Measurements from ENCODE around the gene KCP. TPM values are rescaled to one million over a fixed set of nuclear protein-coding genes. Genes with fewer than 3 reads are reported as not detected.

KCP gene
- total RNA-seq, 1 donor = 1.1 TPM

DNA sequence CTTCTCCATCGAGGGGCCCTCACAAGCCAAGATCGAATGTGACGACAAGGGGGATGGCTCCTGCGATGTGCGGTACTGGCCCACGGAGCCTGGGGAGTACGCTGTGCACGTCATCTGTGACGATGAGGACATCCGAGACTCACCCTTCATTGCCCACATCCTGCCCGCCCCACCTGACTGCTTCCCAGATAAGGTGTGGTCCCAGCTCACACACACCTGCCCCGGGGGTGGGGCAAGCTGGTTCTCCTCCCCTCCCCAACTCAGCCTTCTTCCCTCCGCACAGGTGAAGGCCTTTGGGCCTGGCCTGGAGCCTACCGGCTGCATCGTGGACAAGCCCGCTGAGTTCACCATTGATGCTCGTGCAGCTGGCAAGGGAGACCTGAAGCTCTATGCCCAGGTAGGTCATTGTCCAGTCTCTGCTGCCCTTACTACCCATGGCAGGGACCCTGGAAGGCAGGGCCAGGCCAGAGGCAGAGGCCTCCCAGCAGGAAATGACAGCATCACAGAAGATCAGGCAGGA, 69.3 kb downstream of the KCP start:
- no peak overlapping the region for H3K4me3 ChIP-seq (ENCODE audit: insufficient read depth, low read length)
- no peak overlapping the region for H2AFZ ChIP-seq (ENCODE audit: low read length)
- H3K27me3 ChIP-seq (ENCODE audit: insufficient read depth, low read length) = no peaks in the 10 kb centered on the region
- DNase-seq (ENCODE audit: insufficient read length, low spot score, missing footprints) = peak; percentile 84
- peaks cover 46% of the 10 kb centered on the region for H3K79me2 ChIP-seq (ENCODE audit: insufficient read depth, low read length)
- TF ChIP-seq, protein P1, sequence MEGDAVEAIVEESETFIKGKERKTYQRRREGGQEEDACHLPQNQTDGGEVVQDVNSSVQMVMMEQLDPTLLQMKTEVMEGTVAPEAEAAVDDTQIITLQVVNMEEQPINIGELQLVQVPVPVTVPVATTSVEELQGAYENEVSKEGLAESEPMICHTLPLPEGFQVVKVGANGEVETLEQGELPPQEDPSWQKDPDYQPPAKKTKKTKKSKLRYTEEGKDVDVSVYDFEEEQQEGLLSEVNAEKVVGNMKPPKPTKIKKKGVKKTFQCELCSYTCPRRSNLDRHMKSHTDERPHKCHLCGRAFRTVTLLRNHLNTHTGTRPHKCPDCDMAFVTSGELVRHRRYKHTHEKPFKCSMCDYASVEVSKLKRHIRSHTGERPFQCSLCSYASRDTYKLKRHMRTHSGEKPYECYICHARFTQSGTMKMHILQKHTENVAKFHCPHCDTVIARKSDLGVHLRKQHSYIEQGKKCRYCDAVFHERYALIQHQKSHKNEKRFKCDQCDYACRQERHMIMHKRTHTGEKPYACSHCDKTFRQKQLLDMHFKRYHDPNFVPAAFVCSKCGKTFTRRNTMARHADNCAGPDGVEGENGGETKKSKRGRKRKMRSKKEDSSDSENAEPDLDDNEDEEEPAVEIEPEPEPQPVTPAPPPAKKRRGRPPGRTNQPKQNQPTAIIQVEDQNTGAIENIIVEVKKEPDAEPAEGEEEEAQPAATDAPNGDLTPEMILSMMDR (IDR thresholded peaks at IDR 0.05; ENCODE audit: extremely low read depth, low read depth, low read length) = no peak
- H3K9me3 ChIP-seq (ENCODE audit: low read depth, low read length) = no peaks in the 10 kb centered on the region
- peaks cover 97% of the 10 kb centered on the region for H3K36me3 ChIP-seq (ENCODE audit: insufficient read depth, low read length)
- peaks cover 11% of the 10 kb centered on the region for H3K4me1 ChIP-seq (ENCODE audit: insufficient read depth, low read length)
- peak overlapping the region; percentile 7 for H3K27ac ChIP-seq (ENCODE audit: low read depth, low read length)
- H3K4me2 ChIP-seq (ENCODE audit: insufficient read depth, low read length) = no peak overlapping the region
- peaks cover 87% of the 10 kb centered on the region for H4K20me1 ChIP-seq (ENCODE audit: insufficient read depth, low read length)

DNA sequence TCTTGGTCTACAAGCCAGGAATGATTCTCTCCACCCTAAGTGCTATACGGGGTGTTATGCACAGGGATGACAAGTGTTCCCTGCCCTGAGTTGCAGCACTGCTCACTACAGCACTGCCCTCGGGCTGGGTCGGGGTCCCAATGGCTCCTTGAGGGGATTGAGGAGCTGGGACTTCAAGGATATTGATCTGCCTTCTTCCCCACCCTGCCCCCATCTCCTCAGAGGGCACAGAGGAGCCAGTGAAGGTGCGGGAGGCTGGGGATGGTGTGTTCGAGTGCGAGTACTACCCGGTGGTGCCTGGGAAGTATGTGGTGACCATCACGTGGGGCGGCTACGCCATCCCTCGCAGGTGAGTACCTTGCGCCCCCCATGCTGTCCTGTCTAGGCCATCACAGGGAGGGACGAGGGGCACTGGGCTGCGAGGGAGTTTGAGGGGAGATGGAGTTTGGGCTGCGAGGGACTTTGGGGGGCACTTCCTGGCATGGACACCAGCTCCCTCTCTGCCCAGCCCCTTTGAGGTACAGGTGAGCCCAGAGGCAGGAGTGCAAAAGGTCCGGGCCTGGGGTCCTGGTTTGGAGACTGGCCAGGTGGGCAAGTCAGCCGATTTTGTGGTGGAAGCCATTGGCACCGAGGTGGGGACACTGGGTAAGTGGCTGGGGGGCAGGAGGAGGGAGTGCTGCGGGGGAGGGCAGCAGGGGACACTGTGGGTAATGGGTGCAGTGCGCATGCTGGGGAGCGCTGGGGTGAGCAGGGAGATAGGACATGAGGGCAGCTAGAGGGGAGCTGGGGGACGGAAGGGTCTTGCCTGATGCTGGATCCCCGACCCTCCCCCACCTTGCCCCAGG, 70.0 kb downstream of the KCP start:
- peaks cover 88% of the 10 kb centered on the region for H4K20me1 ChIP-seq (ENCODE audit: insufficient read depth, low read length)
- DNase-seq (ENCODE audit: insufficient read length, low spot score, missing footprints) = peak; percentile 85
- no peak overlapping the region for H3K4me2 ChIP-seq (ENCODE audit: insufficient read depth, low read length)
- H3K27me3 ChIP-seq (ENCODE audit: insufficient read depth, low read length) = no peaks in the 10 kb centered on the region
- H3K9me3 ChIP-seq (ENCODE audit: low read depth, low read length) = no peaks in the 10 kb centered on the region
- H3K79me2 ChIP-seq (ENCODE audit: insufficient read depth, low read length) = peaks cover 52% of the 10 kb centered on the region
- TF ChIP-seq, protein P1 (IDR thresholded peaks at IDR 0.05; ENCODE audit: extremely low read depth, low read depth, low read length) = no peak
- no peak overlapping the region for H2AFZ ChIP-seq (ENCODE audit: low read length)
- peaks cover 96% of the 10 kb centered on the region for H3K36me3 ChIP-seq (ENCODE audit: insufficient read depth, low read length)
- H3K4me3 ChIP-seq (ENCODE audit: insufficient read depth, low read length) = no peak overlapping the region
- no peak overlapping the region for H3K27ac ChIP-seq (ENCODE audit: low read depth, low read length)
- H3K4me1 ChIP-seq (ENCODE audit: insufficient read depth, low read length) = peaks cover 17% of the 10 kb centered on the region

DNA sequence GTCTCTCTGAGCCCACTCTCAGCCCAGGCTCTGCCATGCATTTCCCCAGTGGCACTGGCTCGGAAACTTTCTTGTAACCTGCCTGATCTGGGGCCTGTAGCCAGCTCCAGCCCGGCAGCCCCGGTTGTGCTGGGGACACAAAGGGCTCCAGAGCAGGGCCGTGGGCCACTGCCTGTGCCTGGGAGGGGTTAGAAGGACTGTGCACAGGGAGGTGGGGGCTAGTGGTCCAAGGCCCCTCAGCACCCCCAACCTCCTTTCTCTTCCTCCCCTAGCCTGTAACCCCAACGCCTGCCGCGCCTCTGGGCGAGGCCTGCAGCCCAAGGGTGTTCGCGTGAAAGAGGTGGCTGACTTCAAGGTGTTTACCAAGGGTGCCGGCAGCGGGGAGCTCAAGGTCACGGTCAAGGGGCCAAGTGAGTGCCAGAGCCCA, 70.7 kb downstream of the KCP start:
- no peak overlapping the region for H3K4me3 ChIP-seq (ENCODE audit: insufficient read depth, low read length)
- peaks cover 96% of the 10 kb centered on the region for H3K36me3 ChIP-seq (ENCODE audit: insufficient read depth, low read length)
- peaks cover 88% of the 10 kb centered on the region for H4K20me1 ChIP-seq (ENCODE audit: insufficient read depth, low read length)
- no peak overlapping the region for H3K27ac ChIP-seq (ENCODE audit: low read depth, low read length)
- H3K9me3 ChIP-seq (ENCODE audit: low read depth, low read length) = no peaks in the 10 kb centered on the region
- H3K79me2 ChIP-seq (ENCODE audit: insufficient read depth, low read length) = peaks cover 56% of the 10 kb centered on the region
- no peak overlapping the region for H2AFZ ChIP-seq (ENCODE audit: low read length)
- no peak for DNase-seq (ENCODE audit: insufficient read length, low spot score, missing footprints)
- peaks cover 25% of the 10 kb centered on the region for H3K4me1 ChIP-seq (ENCODE audit: insufficient read depth, low read length)
- no peaks in the 10 kb centered on the region for H3K27me3 ChIP-seq (ENCODE audit: insufficient read depth, low read length)
- TF ChIP-seq, protein P1 (IDR thresholded peaks at IDR 0.05; ENCODE audit: extremely low read depth, low read depth, low read length) = no peak
- H3K4me2 ChIP-seq (ENCODE audit: insufficient read depth, low read length) = no peak overlapping the region

DNA sequence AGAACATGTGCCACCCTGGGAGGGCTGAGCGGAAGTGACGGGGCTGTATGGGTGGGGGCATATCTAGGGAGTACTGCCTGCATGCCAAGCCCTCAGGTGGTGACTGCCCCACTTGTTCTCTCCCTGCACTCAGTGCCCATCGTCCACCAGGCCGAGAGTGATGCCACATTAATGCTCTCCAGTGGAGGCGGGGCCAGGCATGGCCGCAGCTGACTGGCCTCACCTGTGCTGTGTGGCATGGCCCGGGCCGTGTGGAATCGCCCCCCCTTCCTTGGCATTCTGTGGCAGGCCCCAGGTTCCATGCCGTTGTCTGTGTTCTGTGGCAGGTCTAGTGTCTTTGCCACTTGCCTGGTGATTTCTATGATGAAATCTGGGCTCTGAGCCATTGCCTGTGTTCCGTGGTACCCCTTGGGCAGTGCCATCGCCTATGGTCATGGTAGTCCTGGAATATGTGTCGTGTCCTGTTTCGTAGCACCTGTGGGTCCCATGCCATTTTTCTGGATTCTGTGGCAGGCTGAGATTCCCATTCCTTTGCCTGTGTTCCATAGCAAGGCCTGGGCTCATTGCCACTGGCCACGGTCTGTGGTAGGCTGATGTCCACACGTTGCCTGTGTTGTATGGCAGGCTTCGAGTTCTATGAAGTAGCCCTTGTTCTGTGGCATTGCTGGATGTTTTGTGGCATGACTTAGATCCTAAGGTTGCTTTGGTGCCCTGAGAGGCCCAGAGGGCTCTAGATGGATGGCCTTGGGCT, 71.4 kb downstream of the KCP start:
- H4K20me1 ChIP-seq (ENCODE audit: insufficient read depth, low read length) = peaks cover 86% of the 10 kb centered on the region
- H2AFZ ChIP-seq (ENCODE audit: low read length) = no peak overlapping the region
- no peak overlapping the region for H3K4me2 ChIP-seq (ENCODE audit: insufficient read depth, low read length)
- no peak overlapping the region for H3K27ac ChIP-seq (ENCODE audit: low read depth, low read length)
- DNase-seq (ENCODE audit: insufficient read length, low spot score, missing footprints) = peak; percentile 78
- H3K9me3 ChIP-seq (ENCODE audit: low read depth, low read length) = no peaks in the 10 kb centered on the region
- peaks cover 30% of the 10 kb centered on the region for H3K4me1 ChIP-seq (ENCODE audit: insufficient read depth, low read length)
- no peak overlapping the region for H3K4me3 ChIP-seq (ENCODE audit: insufficient read depth, low read length)
- peaks cover 62% of the 10 kb centered on the region for H3K79me2 ChIP-seq (ENCODE audit: insufficient read depth, low read length)
- H3K36me3 ChIP-seq (ENCODE audit: insufficient read depth, low read length) = peaks cover 94% of the 10 kb centered on the region
- no peaks in the 10 kb centered on the region for H3K27me3 ChIP-seq (ENCODE audit: insufficient read depth, low read length)
- TF ChIP-seq, protein P1 (IDR thresholded peaks at IDR 0.05; ENCODE audit: extremely low read depth, low read depth, low read length) = no peak
